HUES48 (cell line): ENCODE results near the gene MRAP2.

Experiments
- H3K27ac ChIP-seq: one replicate; pipeline ENCODE4 v1.7.0; 2013; ENCODE audit warnings: low read depth, low read length, inconsistent platforms
- H3K27me3 ChIP-seq: 2 replicates; pipeline ENCODE4 v1.6.1; 2013; ENCODE audit warnings: mild to moderate bottlenecking, low read length; ENCODE audit not compliant: control insufficient read depth, insufficient read depth
- H3K36me3 ChIP-seq: 2 replicates; pipeline ENCODE4 v1.6.1; 2013; ENCODE audit warnings: low read length; ENCODE audit not compliant: control insufficient read depth, insufficient read depth
- H3K4me1 ChIP-seq: 2 replicates; pipeline ENCODE4 v1.6.1; 2013; ENCODE audit warnings: mild to moderate bottlenecking, low read length; ENCODE audit not compliant: control insufficient read depth, insufficient read depth
- H3K4me3 ChIP-seq: 2 replicates; pipeline ENCODE4 v1.5.1; 2013; ENCODE audit warnings: mild to moderate bottlenecking, low read depth, low read length
- H3K9ac ChIP-seq: 2 replicates; pipeline ENCODE4 v1.6.1; 2013; ENCODE audit warnings: mild to moderate bottlenecking, low read depth, low read length, moderate library complexity
- H3K9me3 ChIP-seq: 2 replicates; pipeline ENCODE4 v1.6.1; 2013; ENCODE audit warnings: low read length; ENCODE audit not compliant: control insufficient read depth, insufficient read depth

The MRAP2 gene

DNA sequence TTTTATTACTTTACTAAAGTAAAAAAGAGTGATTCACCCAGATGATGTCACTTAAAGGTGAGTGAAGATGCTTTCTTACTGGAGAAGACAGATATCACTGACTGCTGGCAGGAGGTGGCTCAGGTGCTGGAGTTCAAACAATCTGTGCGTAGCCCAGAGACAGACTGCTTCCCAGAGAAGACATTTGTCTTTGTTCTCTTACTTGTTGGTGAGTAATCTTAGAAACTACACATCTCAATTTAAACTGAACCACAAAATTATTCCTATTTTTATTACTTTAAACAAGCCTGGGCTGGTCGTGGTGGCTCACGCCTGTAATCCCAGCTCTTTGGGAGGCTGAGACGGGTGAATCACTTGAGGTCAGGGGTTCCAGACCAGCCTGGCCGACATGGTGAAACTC, 101.7 kb downstream of the MRAP2 start:
- Histone ChIP-seq H3K4me3 (no peak overlapping the region), H3K36me3 (peaks cover 16% of the 10 kb centered on the region), H3K27me3 (no peaks in the 10 kb centered on the region), H3K4me1 (peaks cover 8% of the 10 kb centered on the region), H3K9ac (no peak overlapping the region), H3K9me3 (peaks cover 14% of the 10 kb centered on the region), H3K27ac (no peak overlapping the region)

DNA sequence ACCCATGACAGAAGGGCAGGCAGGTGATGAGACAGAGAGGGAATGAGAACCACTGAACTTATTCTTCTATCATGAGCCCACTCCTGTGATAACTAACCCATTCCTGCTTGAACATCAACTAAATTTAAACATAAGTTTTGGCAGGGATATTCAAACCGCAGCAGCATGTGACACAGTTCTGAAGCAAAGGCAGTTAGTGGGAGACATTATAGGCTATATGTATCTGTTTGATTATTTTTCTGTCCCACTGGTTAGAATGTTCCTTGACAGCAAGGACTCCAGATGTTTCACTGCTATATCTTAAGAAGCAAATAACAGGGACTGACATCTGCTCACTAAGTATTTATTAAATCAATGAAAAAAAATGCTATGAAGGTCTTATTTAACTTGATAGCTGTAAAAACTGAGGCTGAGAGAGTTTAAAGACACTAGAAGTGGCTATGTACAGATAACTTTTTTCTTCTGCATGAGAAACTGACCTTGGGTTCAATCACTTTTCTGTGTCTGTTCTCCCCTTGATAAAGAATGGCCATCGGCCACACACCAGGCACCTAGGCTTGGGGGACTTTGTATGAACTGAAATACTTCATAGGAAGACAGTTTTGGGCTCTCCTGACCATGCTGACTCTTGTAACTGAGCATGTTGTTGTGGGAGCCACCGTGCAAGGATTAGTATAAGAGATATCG, 102.9 kb downstream of the MRAP2 start:
- no peak overlapping the region for H3K9ac ChIP-seq
- no peak overlapping the region for H3K4me3 ChIP-seq
- peaks cover 10% of the 10 kb centered on the region for H3K4me1 ChIP-seq
- no peaks in the 10 kb centered on the region for H3K27me3 ChIP-seq
- H3K27ac ChIP-seq = no peak overlapping the region
- peaks cover 14% of the 10 kb centered on the region for H3K9me3 ChIP-seq
- peaks cover 16% of the 10 kb centered on the region for H3K36me3 ChIP-seq

DNA sequence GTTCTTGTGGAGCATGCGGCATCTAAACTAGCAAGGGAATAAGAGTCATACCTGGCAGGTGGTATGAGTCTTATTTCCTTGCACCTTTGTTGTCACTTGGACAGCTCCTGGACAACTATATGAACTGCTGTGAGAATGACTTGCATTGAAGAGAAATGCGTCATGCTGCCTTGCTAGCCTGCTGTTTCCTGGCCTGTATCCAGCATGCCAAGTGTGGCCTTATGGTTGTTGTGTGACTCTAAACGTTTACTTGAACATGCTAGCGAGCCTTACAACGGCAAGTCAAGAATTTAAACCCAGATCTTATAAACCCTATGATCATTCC, 103.4 kb downstream of the MRAP2 start:
- Histone ChIP-seq H3K4me3 (no peak overlapping the region), H3K9ac (no peak overlapping the region), H3K27ac (no peak overlapping the region)

DNA sequence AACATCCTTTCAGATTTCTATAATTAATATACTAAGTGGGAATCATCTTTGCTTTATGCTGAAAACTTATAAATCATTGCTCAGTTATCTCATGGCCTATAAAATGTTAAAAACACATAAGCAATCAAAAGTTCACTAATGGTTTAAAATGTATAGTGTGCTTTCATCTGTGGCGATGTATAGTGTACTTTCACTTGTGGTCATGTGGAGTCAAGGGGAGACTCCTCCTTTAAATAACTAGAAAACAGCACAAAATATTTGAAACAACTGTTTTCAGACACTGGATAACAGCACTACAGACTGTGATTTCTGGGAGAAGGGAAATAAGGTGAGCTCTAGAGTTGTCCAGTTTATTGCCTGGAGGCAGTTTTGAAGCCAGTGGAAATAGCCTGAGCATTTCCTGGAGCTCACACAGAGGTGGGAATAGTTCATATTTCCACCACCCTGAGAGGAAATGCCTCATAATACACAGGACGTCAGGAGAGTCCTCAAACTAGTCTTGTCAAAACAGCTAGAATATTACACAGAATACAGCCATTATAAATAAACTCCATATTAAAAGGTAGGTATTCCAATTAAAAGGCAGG, 104.5 kb downstream of the MRAP2 start:
- peaks cover 17% of the 10 kb centered on the region for H3K36me3 ChIP-seq
- H3K27me3 ChIP-seq = no peaks in the 10 kb centered on the region
- H3K27ac ChIP-seq = no peak overlapping the region
- peaks cover 19% of the 10 kb centered on the region for H3K4me1 ChIP-seq
- peaks cover 14% of the 10 kb centered on the region for H3K9me3 ChIP-seq
- no peak overlapping the region for H3K9ac ChIP-seq
- no peak overlapping the region for H3K4me3 ChIP-seq

More for the DNA sequence above, 103.4 kb downstream of the MRAP2 start:
- Histone ChIP-seq H3K27me3 (no peaks in the 10 kb centered on the region), H3K36me3 (peaks cover 16% of the 10 kb centered on the region), H3K4me1 (peaks cover 15% of the 10 kb centered on the region), H3K9me3 (peaks cover 14% of the 10 kb centered on the region)

DNA sequence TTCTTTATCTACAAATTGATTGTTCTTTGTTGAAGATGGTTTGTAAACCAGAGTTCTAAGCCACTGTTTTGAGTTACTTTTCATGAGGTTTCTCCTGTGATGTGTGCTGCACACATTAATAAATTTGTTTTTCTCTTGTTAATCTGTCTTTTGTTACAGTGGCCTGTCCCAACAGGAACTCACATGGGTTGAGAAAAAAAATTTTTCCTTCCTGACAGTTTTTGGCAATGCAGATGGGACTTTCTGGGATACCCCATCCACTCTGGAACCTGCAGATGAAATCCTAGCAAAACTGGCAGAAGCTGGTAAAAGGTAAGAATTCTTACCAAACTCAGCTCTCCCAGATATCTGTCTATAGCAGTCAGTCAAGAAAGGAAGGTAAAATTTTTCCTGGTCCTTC, 105.7 kb downstream of the MRAP2 start:
- peaks cover 3% of the 10 kb centered on the region; the same call in 1 of the 2 replicates for H3K9me3 ChIP-seq
- peaks cover 16% of the 10 kb centered on the region for H3K36me3 ChIP-seq
- no peak overlapping the region for H3K4me3 ChIP-seq
- no peak overlapping the region for H3K9ac ChIP-seq
- H3K27me3 ChIP-seq = no peaks in the 10 kb centered on the region
- peaks cover 19% of the 10 kb centered on the region for H3K4me1 ChIP-seq
- H3K27ac ChIP-seq = no peak overlapping the region
